NCI-H345 (cell line): ENCODE data around the gene MGME1.

ENCODE experiments used
- DNase-seq: peaks from one replicate; lab custom pipeline; 2025; lab: John Stamatoyannopoulos, UW

The MGME1 gene

GRCh38 chr20:17968366-17969277 is at the start of gene MGME1, which contains the start of gene SNX5:
Gene MGME1, plus strand, starts transcription at chr20:17969018. Its CDS starts 842 bp downstream, at chr20:17969860.
Gene SNX5, minus strand, starts transcription at chr20:17968794. Its CDS starts 369 bp downstream, at chr20:17968425.
- peak; percentile 100 for DNase-seq

- DNase-seq: no peak
Observed at GRCh38 chr20:17919149-17919548, 49.7 kb upstream of the MGME1 start.

- DNase-seq: no peak
Observed at GRCh38 chr20:17921774-17922173, 47.0 kb upstream of the MGME1 start.

- no peak for DNase-seq
Observed at GRCh38 chr20:17925141-17925939, 43.5 kb upstream of the MGME1 start.

GRCh38 chr20:17925940-17926300 is 42.9 kb upstream of the MGME1 start:
- no peak for DNase-seq

GRCh38 chr20:17928211-17928611 is 40.6 kb upstream of the MGME1 start:
- no peak for DNase-seq

GRCh38 chr20:17928633-17929311 is 40.0 kb upstream of the MGME1 start:
- peak; percentile 42 for DNase-seq

GRCh38 chr20:17931513-17931912 is 37.3 kb upstream of the MGME1 start:
- no peak for DNase-seq

GRCh38 chr20:17932396-17932795 is 36.4 kb upstream of the MGME1 start:
- no peak for DNase-seq

GRCh38 chr20:17933121-17933520 is 35.7 kb upstream of the MGME1 start:
- DNase-seq: no peak

GRCh38 chr20:17933711-17934110 is 35.1 kb upstream of the MGME1 start:
- DNase-seq: no peak

- no peak for DNase-seq
Observed at GRCh38 chr20:17934141-17934862, 34.5 kb upstream of the MGME1 start.

GRCh38 chr20:17935186-17935585 is 33.6 kb upstream of the MGME1 start:
- no peak for DNase-seq

GRCh38 chr20:17935761-17936160 is 33.1 kb upstream of the MGME1 start:
- DNase-seq: no peak

GRCh38 chr20:17936286-17936760 is 32.5 kb upstream of the MGME1 start:
- no peak for DNase-seq

GRCh38 chr20:17936761-17937732 is 31.8 kb upstream of the MGME1 start:
- DNase-seq: no peak

GRCh38 chr20:17938871-17939619 is 29.8 kb upstream of the MGME1 start:
- DNase-seq: peak; percentile 74

- no peak for DNase-seq
Observed at GRCh38 chr20:17939622-17940223, 29.1 kb upstream of the MGME1 start.
